Heart left ventricle (tissue), 13 donors: Measurements from ENCODE around the gene YPEL3.

Source experiments
- CTCF ChIP-seq, 12 donors: fragments of 200-600 bp; sonication (generic) in 4 of 12; IDR thresholded peaks; one replicate each; pipeline versions ENCODE4 v1.5.0 to v1.8.0; 2018 to 2022; ENCODE audit warnings: antibody characterized with exemption in 12 of 12, mild to moderate bottlenecking in 5 of 12
- POLR2A ChIP-seq, 2 donors: fragments of 450-650 bp; IDR thresholded peaks; one replicate each; pipeline ENCODE4 v1.6.1; 2017; ENCODE audit warnings: antibody characterized with exemption in 2 of 2, mild to moderate bottlenecking in 2 of 2, moderate library complexity in 2 of 2
- donor health status: ischemic (EF 13 %, LVEDD 7.1; RV severe dilation, severe dysfunction).
- donor health status: DM: no; HTN: yes; CAD: no.
- donor health status: DM: no; HTN: no; CAD: no.
- donor health status: ischemic (EF 25% LVEDD 6.9; RV normal size, moderate dysfunction).
- donor health status: ischemic (EF 25% LVEDD 5.7; RV mildly dilated, moderate dysfunction).
- donor health status: ischemic (EF 35%, LVEDD 5.7; RV mildly dilated, moderate dysfunction).
- donor health status: nonischemic (EF 11% LVEDD 7.7; RV severe dilation, severe dysfunction).
- donor health status: DM: yes; HTN: yes; CAD: no.
- donor health status: PGD.
- donor health status: ischemic (EF 29% LVEDD 5.4; RV normal size, mild dysfunction).
- donor health status: nonischemic (EF 23%, LVEDD 6.1; RV moderate dilation, normal function).

GRCh38 chr16:30088237-30088831 lies 7.7 kb downstream of the YPEL3 start:
- TF ChIP-seq CTCF (IDR thresholded peaks at IDR 0.05) (no peak), POLR2A (IDR thresholded peaks at IDR 0.05) (no peak)
